HEK293T (cell line): ENCODE data around the gene BEGAIN.

Experiments
- ARNT ChIP-seq: fragments of 450-650 bp; IDR thresholded peaks from 2 replicates; pipeline ENCODE4 v1.6.1; 2017; ENCODE audit warnings: mild to moderate bottlenecking
- BHLHE40 ChIP-seq: fragments of 450-650 bp; IDR thresholded peaks from 2 replicates; pipeline ENCODE4 v1.6.1; 2016; ENCODE audit warnings: mild to moderate bottlenecking, moderate library complexity, borderline replicate concordance
- ELF4 ChIP-seq: fragments of 450-650 bp; IDR thresholded peaks from 2 replicates; pipeline ENCODE4 v1.6.1; 2017; ENCODE audit warnings: antibody characterized with exemption
- FOXK2 ChIP-seq: fragments of 450-650 bp; IDR thresholded peaks from 2 replicates; pipeline ENCODE4 v1.6.1; 2016; ENCODE audit warnings: mild to moderate bottlenecking
- FOXM1 ChIP-seq: fragments of 450-650 bp; IDR thresholded peaks from 2 replicates; pipeline ENCODE4 v1.6.1; 2017; ENCODE audit warnings: mild to moderate bottlenecking, borderline replicate concordance
- L3MBTL2 ChIP-seq: fragments of 450-650 bp; conservative IDR thresholded peaks from 2 replicates; pipeline ENCODE4 v1.6.1; 2016; ENCODE audit warnings: mild to moderate bottlenecking
- LEF1 ChIP-seq: fragments of 450-650 bp; IDR thresholded peaks from 2 replicates; pipeline ENCODE4 v1.6.1; 2017; ENCODE audit warnings: mild to moderate bottlenecking, borderline replicate concordance
- PKNOX1 ChIP-seq: fragments of 450-650 bp; IDR thresholded peaks from 2 replicates; pipeline ENCODE4 v1.6.1; 2016
- SP1 ChIP-seq: fragments of 450-650 bp; IDR thresholded peaks from 2 replicates; pipeline ENCODE4 v1.6.1; 2017
- TARDBP ChIP-seq: fragments of 450-650 bp; IDR thresholded peaks from 2 replicates; pipeline ENCODE4 v1.6.1; 2016
- ZNF384 ChIP-seq: fragments of 450-650 bp; IDR thresholded peaks from 2 replicates; pipeline ENCODE4 v1.6.1; 2016

- TF ChIP-seq PKNOX1 (no peak), ELF4 (no peak), LEF1 (no peak), BHLHE40 (no peak), L3MBTL2 (no peak), FOXM1 (no peak), TARDBP (no peak), SP1 (no peak), ARNT (no peak), FOXK2 (no peak), ZNF384 (no peak)
Measured at GRCh38 chr14:100543471-100544455, 43.5 kb downstream of the BEGAIN start.
